HG02623 (cell line): ENCODE data around the gene ARPP21.
"Not testable (repeated sequence)": the region's sequence is repeated elsewhere in the genome, so short reads cannot be mapped to it uniquely, and the experiment has no call there.

Experiments
- ATAC-seq: cut with Tn5 transposase; IDR thresholded peaks from one replicate; pipeline ENCODE4 v1.9.1; 2021; ENCODE audit warnings: moderate library complexity; ENCODE audit not compliant: unreplicated experiment

The ARPP21 gene

GRCh38 chr3:35639254-35640186, at the start of gene ARPP21:
Gene ARPP21 (plus strand): TSS chr3:35639525. CDS start chr3:35681752, 42,227 bp downstream.
- ATAC-seq = no peak

GRCh38 chr3:35592589-35593295, 46.6 kb upstream of the ARPP21 start:
- ATAC-seq = peak; percentile 61

DNA sequence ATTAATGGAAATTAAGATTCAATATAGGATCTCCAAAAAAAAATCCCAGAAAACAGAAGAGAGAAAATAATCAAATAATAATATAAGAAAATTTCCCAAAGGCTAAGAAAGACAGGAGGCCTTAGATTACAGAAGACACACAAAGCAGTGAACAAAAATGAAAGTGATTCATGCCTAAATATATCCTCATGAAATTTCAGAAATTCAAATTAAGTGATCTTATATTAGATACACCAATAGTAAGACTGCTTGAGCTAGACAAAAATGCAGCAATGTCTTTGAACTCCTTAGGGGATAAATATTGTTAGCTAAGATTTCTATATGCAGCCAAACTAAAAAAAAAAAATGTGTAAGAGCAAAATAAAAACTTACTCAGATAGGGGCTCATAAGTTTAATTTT, 44.6 kb upstream of the ARPP21 start:
- peak; percentile 40 for ATAC-seq

DNA sequence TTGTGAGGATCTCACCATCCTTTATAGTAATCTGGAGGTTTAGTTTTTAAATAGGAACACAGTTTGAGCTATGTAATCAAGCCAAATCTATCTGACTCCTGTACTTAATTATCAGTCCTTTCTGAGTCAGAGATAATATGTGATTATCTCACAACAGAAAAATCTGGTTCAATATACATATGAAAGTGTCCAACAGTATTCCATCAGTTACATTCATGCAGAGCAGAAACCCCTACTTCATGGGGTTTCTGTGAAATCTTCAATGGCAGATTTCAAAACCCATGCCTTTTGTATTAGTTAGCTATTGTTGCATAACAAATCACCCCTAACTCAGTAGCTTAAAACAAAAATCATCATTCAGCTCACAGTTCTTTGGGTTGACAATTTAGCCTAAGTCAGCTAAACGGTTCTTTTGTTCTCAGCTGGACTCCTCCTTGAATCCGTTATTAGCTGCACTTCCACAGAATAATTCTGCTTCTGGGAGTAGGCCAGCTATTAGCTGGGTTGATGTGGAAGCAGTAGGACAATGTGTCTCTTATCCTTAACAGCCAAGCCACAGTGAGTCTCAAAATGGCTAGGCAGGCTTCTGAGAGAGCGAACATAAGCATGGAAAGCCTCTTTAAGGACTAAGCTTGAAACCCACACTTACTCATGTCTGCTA, 42.9 kb upstream of the ARPP21 start:
- no peak for ATAC-seq

GRCh38 chr3:35597490-35597889, 41.8 kb upstream of the ARPP21 start:
- ATAC-seq = no peak

DNA sequence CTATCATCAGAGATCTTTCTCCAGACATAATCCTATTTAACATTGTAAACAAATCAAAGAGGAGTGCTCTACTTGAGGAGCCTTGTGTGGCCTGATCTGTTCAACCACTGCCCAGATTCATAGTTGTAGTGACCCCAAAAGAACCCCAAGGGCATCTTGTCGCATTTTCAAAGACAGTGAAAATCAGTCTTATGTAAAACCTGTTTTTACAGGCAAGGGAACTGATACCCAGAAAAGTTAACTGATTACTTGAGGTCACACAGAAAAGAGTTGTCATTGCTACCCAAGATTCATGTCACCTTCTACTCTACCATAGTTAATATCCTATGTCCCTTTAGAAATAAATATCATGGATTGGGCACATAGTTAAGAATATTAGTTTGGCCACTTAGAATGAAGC, 40.5 kb upstream of the ARPP21 start:
- no peak for ATAC-seq

DNA sequence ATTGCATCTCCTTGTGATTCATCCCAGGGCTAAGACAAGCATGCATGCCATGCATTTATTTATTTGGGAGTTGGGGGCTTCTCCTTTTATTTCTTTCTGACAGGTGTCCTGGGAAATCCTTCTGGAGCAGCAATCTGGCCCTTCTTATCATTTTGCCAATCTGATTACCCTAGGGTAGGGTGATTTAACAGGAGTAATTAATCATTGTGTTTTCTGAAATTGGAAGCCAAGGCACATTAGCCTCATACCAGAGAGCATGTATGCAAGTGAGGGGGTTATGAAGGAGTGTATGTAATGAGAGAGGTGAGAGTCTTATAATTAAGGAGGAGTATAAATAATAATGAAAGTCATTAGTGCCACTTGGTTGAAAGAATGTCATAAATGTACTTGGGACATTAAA, 37.4 kb upstream of the ARPP21 start:
- ATAC-seq = no peak

DNA sequence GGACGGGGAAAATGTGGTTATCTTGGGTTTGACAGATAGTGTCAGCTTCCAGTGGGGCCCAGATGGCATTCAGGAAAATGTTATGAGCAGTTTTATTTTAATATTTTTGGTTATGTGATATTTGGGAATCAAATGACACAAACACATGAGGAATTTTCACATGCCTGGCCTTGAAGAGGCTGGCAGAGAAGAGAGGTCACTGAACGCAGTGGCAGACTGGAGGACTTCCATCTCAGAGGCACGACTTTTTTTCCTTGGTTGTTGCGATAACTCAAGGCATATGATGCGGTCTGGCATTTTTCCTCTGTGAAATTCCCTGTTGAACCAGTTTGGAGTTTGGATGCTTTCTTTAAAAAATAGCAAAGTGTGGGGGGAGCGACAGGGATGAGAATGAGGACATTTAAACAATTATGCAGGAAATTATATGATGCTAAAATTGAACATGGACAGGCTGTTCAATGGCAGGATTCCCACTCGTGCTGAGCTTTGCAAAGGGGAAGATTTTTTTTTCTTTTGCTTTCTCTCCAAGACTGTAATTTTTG, 36.9 kb upstream of the ARPP21 start:
- no peak for ATAC-seq

GRCh38 chr3:35616346-35616745, 23.0 kb upstream of the ARPP21 start:
- no peak for ATAC-seq

GRCh38 chr3:35617370-35617769, 22.0 kb upstream of the ARPP21 start:
- ATAC-seq = no peak

DNA sequence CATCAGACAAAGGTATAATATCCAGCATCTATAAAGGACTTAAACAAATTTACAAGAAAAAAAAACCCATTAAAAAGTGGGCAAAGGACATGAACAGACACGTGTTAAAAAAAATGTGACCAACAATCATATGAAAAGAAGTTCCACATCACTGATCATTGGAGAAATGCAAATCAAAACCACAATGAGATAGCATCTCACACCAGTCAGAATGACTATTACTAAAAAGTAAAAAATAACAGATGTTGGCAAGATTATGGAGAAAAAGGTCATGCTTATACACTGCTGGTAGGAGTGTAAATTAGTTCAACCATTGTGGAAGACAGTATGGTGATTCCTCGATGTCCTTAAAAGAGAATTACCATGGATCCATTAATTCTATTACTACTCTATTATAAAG, 19.1 kb upstream of the ARPP21 start:
- not testable (repeated sequence) for ATAC-seq

DNA sequence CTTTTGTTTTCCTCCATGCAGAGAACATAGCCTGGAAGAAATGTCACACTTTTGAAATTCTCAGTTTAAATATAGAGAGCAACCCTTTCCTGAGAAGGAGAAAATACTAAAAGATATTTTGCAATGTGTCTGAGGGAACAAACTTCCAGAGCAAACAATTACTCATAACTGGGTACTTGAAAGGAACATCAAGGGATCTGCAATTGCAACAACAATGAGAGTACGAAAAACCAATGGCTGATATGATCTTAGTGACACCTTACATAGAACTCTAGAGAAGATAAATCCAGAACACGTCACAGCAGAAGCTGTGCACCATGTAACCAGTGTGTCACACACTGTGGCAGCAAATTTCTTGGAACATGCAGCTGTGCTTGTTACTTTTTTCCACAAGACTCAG, 14.6 kb upstream of the ARPP21 start:
- no peak for ATAC-seq

- ATAC-seq = no peak
Observed at GRCh38 chr3:35633332-35634124, 5.8 kb upstream of the ARPP21 start.

DNA sequence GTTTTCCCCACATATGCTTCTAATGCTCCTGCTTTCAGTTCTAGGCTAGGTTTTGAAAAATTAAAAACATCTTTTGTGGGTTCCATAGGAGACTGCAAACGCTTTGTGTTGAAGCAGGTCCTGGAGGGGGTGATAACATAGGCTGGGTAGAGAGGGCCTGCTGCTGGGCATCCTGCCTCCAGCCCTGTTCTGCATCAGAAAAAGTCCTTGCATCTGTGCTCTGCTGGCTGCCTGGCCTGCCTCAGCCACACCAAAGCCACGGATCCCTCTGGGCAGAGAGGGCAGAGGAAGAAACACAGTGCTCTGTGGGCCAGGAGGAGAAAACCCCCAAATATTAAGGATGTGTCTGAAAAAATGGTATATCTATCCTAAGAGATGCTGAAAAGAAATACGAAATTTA, 3.9 kb upstream of the ARPP21 start:
- no peak for ATAC-seq

- no peak for ATAC-seq
Observed at GRCh38 chr3:35635926-35636683, 3.2 kb upstream of the ARPP21 start.

DNA sequence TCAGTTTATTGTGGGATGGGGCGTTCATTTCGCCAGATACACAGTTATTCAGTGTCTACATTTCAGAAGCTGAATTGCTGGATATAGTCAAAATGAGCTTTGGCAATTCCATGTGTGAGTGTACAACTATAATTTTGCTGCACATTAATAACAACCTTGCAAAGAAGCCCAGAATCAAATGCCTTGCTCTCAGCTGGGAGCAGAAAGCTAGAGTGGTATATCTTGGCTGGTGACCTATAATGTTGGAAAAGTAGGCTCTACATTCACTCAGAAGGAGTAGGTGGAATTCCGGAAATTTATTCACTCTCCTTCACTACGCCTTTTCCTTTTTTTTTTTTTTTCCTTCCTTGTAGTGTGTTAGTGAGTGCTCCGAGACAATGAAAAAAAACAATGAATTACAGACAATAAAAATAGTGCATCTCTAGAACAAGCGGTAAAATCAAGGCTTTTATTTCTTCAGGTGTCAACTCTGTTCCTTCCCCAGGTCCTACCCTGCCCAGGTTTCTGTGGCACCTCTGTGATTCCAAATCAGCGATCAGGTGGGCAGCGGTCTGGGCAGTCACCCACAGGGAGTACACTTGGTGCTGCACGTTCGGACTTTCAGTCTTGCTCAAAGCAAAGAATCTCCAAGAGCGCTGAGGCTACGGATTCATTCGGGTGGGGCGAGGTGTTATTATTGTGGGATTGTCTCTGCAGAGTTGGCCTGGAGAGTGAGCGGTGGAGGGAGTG, 910 bp upstream of the ARPP21 start:
- no peak for ATAC-seq

DNA sequence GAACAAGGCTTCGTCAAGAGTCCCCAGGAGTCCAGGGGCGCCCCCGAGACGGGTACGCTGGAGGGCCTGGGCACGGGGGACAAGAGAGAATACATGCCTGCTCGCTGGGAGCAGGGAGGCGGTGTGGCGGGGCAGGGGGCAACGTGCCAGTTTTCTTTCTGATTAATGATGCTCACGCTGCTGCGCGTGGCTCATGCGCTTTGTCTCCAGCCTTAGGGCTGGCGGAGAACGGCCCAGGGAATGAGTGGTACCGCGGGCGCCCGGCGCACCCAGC, 408 bp upstream of the ARPP21 start:
- no peak for ATAC-seq

- no peak for ATAC-seq
Observed at GRCh38 chr3:35640190-35641165, 1.2 kb downstream of the ARPP21 start.
